WTC11 (cell line): ENCODE measurements around the gene SVEP1.

ENCODE experiments used
- ELF4 ChIP-seq: sonication (generic); formaldehyde crosslinking; IDR thresholded peaks from 2 replicates; pipeline ENCODE4 v1.8.1; 2022; ENCODE audit warnings: low read depth, mild to moderate bottlenecking, moderate library complexity, missing genetic modification reagents
- JUN ChIP-seq: sonication (generic); formaldehyde crosslinking; IDR thresholded peaks from 2 replicates; pipeline ENCODE4 v1.8.0; 2023; ENCODE audit warnings: mild to moderate bottlenecking, missing genetic modification reagents
- MAX ChIP-seq: sonication (generic); formaldehyde crosslinking; IDR thresholded peaks from 2 replicates; pipeline ENCODE4 v1.8.0; 2022; ENCODE audit warnings: mild to moderate bottlenecking, missing genetic modification reagents
- NFYB ChIP-seq: sonication (generic); formaldehyde crosslinking; conservative IDR thresholded peaks from 2 replicates; pipeline ENCODE4 v1.8.0; 2022; ENCODE audit warnings: low read depth, missing genetic modification reagents
- NR1H2 ChIP-seq: sonication (generic); formaldehyde crosslinking; IDR thresholded peaks from 2 replicates; pipeline ENCODE4 v1.9.0; 2021; ENCODE audit warnings: mild to moderate bottlenecking, moderate library complexity, missing genetic modification reagents
- SMAD4 ChIP-seq: sonication (generic); formaldehyde crosslinking; IDR thresholded peaks from 2 replicates; pipeline ENCODE4 v1.8.0; 2022; ENCODE audit warnings: mild to moderate bottlenecking, missing genetic modification reagents
- STAT6 ChIP-seq: sonication (generic); formaldehyde crosslinking; conservative IDR thresholded peaks from 2 replicates; pipeline ENCODE4 v1.8.1; 2023; ENCODE audit warnings: mild to moderate bottlenecking, low read depth, missing genetic modification reagents, moderate library complexity
- TP53 ChIP-seq: sonication (generic); formaldehyde crosslinking; IDR thresholded peaks from 2 replicates; pipeline ENCODE4 v1.8.1; 2023; ENCODE audit warnings: mild to moderate bottlenecking, missing genetic modification reagents
- ZNF671 ChIP-seq: fragments of 250-450 bp; sonication (Bioruptor Pico); IDR thresholded peaks from 2 replicates; pipeline ENCODE4 v1.8.0; 2021; ENCODE audit warnings: mild to moderate bottlenecking
- TF ChIP-seq, protein P1 (sequence below): fragments of 200-600 bp; IDR thresholded peaks from 2 replicates; pipeline ENCODE4 v1.8.0; 2022; ENCODE audit warnings: antibody characterized with exemption
- TF ChIP-seq, protein P2 (sequence below): sonication (generic); formaldehyde crosslinking; IDR thresholded peaks from 2 replicates; pipeline ENCODE4 v1.8.1; 2022; ENCODE audit warnings: mild to moderate bottlenecking, missing genetic modification reagents, moderate library complexity, borderline replicate concordance
- TF ChIP-seq, protein P3 (sequence below): sonication (generic); formaldehyde crosslinking; IDR thresholded peaks from 2 replicates; pipeline ENCODE4 v1.8.0; 2023; ENCODE audit warnings: missing genetic modification reagents
- TF ChIP-seq, protein P4 (sequence below): sonication (generic); formaldehyde crosslinking; IDR thresholded peaks from 2 replicates; pipeline ENCODE4 v1.8.1; 2022; ENCODE audit warnings: low read depth, mild to moderate bottlenecking, moderate library complexity, missing genetic modification reagents, borderline replicate concordance
- TF ChIP-seq, protein P5 (sequence below): sonication (generic); formaldehyde crosslinking; IDR thresholded peaks from 2 replicates; pipeline ENCODE4 v1.8.1; 2023; ENCODE audit warnings: mild to moderate bottlenecking, missing genetic modification reagents, moderate library complexity

- TF ChIP-seq, protein P1, sequence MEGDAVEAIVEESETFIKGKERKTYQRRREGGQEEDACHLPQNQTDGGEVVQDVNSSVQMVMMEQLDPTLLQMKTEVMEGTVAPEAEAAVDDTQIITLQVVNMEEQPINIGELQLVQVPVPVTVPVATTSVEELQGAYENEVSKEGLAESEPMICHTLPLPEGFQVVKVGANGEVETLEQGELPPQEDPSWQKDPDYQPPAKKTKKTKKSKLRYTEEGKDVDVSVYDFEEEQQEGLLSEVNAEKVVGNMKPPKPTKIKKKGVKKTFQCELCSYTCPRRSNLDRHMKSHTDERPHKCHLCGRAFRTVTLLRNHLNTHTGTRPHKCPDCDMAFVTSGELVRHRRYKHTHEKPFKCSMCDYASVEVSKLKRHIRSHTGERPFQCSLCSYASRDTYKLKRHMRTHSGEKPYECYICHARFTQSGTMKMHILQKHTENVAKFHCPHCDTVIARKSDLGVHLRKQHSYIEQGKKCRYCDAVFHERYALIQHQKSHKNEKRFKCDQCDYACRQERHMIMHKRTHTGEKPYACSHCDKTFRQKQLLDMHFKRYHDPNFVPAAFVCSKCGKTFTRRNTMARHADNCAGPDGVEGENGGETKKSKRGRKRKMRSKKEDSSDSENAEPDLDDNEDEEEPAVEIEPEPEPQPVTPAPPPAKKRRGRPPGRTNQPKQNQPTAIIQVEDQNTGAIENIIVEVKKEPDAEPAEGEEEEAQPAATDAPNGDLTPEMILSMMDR: no peak
- TF ChIP-seq, protein P2, sequence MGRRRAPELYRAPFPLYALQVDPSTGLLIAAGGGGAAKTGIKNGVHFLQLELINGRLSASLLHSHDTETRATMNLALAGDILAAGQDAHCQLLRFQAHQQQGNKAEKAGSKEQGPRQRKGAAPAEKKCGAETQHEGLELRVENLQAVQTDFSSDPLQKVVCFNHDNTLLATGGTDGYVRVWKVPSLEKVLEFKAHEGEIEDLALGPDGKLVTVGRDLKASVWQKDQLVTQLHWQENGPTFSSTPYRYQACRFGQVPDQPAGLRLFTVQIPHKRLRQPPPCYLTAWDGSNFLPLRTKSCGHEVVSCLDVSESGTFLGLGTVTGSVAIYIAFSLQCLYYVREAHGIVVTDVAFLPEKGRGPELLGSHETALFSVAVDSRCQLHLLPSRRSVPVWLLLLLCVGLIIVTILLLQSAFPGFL (CRISPR knock-in tag): no peak
- no peak for TF ChIP-seq JUN (CRISPR knock-in tag)
- no peak for TF ChIP-seq SMAD4
- TF ChIP-seq, protein P3, sequence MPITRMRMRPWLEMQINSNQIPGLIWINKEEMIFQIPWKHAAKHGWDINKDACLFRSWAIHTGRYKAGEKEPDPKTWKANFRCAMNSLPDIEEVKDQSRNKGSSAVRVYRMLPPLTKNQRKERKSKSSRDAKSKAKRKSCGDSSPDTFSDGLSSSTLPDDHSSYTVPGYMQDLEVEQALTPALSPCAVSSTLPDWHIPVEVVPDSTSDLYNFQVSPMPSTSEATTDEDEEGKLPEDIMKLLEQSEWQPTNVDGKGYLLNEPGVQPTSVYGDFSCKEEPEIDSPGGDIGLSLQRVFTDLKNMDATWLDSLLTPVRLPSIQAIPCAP: no peak
- no peak for TF ChIP-seq STAT6 (CRISPR knock-in tag)
- TF ChIP-seq NR1H2 (CRISPR knock-in tag): no peak
- no peak for TF ChIP-seq ELF4
- TF ChIP-seq, protein P4, sequence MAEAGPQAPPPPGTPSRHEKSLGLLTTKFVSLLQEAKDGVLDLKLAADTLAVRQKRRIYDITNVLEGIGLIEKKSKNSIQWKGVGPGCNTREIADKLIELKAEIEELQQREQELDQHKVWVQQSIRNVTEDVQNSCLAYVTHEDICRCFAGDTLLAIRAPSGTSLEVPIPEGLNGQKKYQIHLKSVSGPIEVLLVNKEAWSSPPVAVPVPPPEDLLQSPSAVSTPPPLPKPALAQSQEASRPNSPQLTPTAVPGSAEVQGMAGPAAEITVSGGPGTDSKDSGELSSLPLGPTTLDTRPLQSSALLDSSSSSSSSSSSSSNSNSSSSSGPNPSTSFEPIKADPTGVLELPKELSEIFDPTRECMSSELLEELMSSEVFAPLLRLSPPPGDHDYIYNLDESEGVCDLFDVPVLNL (CRISPR knock-in tag): no peak
- TF ChIP-seq NFYB: no peak
- TF ChIP-seq, protein P5, sequence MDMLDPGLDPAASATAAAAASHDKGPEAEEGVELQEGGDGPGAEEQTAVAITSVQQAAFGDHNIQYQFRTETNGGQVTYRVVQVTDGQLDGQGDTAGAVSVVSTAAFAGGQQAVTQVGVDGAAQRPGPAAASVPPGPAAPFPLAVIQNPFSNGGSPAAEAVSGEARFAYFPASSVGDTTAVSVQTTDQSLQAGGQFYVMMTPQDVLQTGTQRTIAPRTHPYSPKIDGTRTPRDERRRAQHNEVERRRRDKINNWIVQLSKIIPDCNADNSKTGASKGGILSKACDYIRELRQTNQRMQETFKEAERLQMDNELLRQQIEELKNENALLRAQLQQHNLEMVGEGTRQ: no peak
- no peak for TF ChIP-seq ZNF671
- no peak for TF ChIP-seq TP53 (CRISPR knock-in tag)
- TF ChIP-seq MAX: no peak
Observed at GRCh38 chr9:110499608-110500007, 79.9 kb downstream of the SVEP1 start.
